ENCODE measurements around the gene ZNF304.

DNA sequence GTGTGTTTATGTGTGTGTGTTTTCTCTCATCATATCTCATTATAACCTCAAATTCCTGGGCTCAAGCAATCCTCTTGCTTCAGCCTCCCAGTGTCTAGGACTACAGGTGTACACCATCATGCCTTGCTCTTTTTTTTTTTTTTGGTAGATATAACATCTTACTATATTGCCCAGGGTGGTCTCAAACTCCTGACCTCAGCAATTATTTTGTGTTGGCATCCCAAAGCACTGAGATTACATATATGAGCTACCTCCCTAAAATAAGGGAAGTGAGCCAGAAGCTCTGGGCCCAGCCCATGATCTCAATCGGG, 31.2 kb upstream of the ZNF304 start:
- no peak for TF ChIP-seq CTCF (IDR thresholded peaks at IDR 0.05)
- TF ChIP-seq POLR2A (IDR thresholded peaks at IDR 0.05) = no peak
